GM12878 (cell line): ENCODE measurements around the gene SSR2. TPM values are rescaled to one million over a fixed set of nuclear protein-coding genes. Genes with fewer than 3 reads are reported as not detected.

Experiments
- ATAC-seq: fragments of 200-7000 bp; cut with Tn5 transposase; 3 replicates; pipeline ENCODE4 v1.9.1; 2020; ENCODE audit warnings: mild to moderate bottlenecking, moderate library complexity
- BruUV-seq: library from RNA; stranded (reverse); fragments of 400-500 nt; replicated peaks from 2 replicates; lab custom pipeline; 2021; lab: Mats Ljungman, UMichigan
- CTCF ChIA-PET: fragments of 300-600 bp; sonication (Branson Sonifier 250); formaldehyde crosslinking; extraction: SDS; loops from one replicate; lab custom pipeline; 2021; ENCODE audit warnings: inconsistent platforms; lab: Yijun Ruan, JAX
- POLR2A ChIA-PET: fragments of 350-600 bp; formaldehyde crosslinking; extraction: SDS; loops from one replicate; lab custom pipeline; 2021; ENCODE audit warnings: inconsistent platforms; lab: Charles Lee
- RAD21 ChIA-PET: fragments of 300-600 bp; sonication (Branson Sonifier 250); formaldehyde crosslinking; loops from one replicate; lab custom pipeline; 2023; ENCODE audit warnings: antibody characterized with exemption; ENCODE audit not compliant: unreplicated experiment; lab: Charles Lee
- SMC1A ChIA-PET: fragments of 300-600 bp; sonication (Branson Sonifier 250); formaldehyde crosslinking; loops from one replicate; lab custom pipeline; 2023; ENCODE audit not compliant: unreplicated experiment, uncharacterized antibody; lab: Charles Lee
- DNase-seq: peaks from one replicate; pipeline ENCODE4 v3.0.0-alpha.2; 2011; ENCODE audit warnings: low read depth, low spot score
- FAIRE-seq: peaks from 3 replicates; lab custom pipeline; 2011; peaks lifted over from hg19 to GRCh38; lab: Jason Lieb, UNC
- H2AFZ ChIP-seq: 2 replicates; pipeline ENCODE4 v1.6.0; 2011; ENCODE audit warnings: low read depth, low read length, control low read depth; ENCODE audit not compliant: control insufficient read depth
- H3K27ac ChIP-seq: 2 replicates; pipeline ENCODE4 v1.5.1; 2011; ENCODE audit warnings: control low read depth; ENCODE audit not compliant: control insufficient read depth, insufficient read depth
- H3K27me3 ChIP-seq, 2 experiments: replicated peaks in 1 of 2; 2 replicates each; pipeline versions ENCODE4 v1.6.0 to v1.6.1; 2011; ENCODE audit warnings: low read length in 1 of 2; ENCODE audit not compliant: control insufficient read depth in 2 of 2, insufficient read depth in 2 of 2
- H3K36me3 ChIP-seq, 2 experiments: 2 replicates each; pipeline ENCODE4 v1.5.1; 2011; ENCODE audit warnings: low read length in 1 of 2; ENCODE audit not compliant: control insufficient read depth in 2 of 2, insufficient read depth in 2 of 2
- H3K4me1 ChIP-seq: 2 replicates; pipeline ENCODE4 v1.6.1; 2011; ENCODE audit warnings: mild to moderate bottlenecking, low read length, moderate library complexity, mixed read lengths; ENCODE audit not compliant: control insufficient read depth, insufficient read depth
- H3K4me2 ChIP-seq: 2 replicates; pipeline ENCODE4 v1.6.0; 2011; ENCODE audit warnings: control low read depth; ENCODE audit not compliant: control insufficient read depth, insufficient read depth
- H3K4me3 ChIP-seq: fragments of 200-600 bp; sonication (generic); 2 replicates; pipeline ENCODE4 v1.5.1; 2016
- H3K79me2 ChIP-seq: 2 replicates; pipeline ENCODE4 v1.6.0; 2011; ENCODE audit warnings: low read length; ENCODE audit not compliant: control insufficient read depth, insufficient read depth
- H3K9ac ChIP-seq: 2 replicates; pipeline ENCODE4 v1.8.0; 2011; ENCODE audit warnings: low read length, control low read depth, mixed read lengths; ENCODE audit not compliant: control insufficient read depth, insufficient read depth
- H3K9me3 ChIP-seq: replicated peaks from 3 replicates; pipeline ENCODE4 v1.5.1; 2011; ENCODE audit warnings: mild to moderate bottlenecking, low read length; ENCODE audit not compliant: control insufficient read depth, insufficient read depth
- H4K20me1 ChIP-seq: 2 replicates; pipeline ENCODE4 v1.6.0; 2011; ENCODE audit not compliant: control insufficient read depth, insufficient read depth
- CTCF ChIP-seq, 3 experiments: IDR thresholded peaks in 2 of 3; conservative IDR thresholded peaks in 1 of 3; 2 replicates each; pipeline ENCODE4 v1.5.1; 2011; ENCODE audit warnings: low read depth in 3 of 3, low read length in 3 of 3, mild to moderate bottlenecking in 3 of 3, control low read depth in 2 of 3, moderate library complexity in 2 of 3, inconsistent platforms in 1 of 3, mixed read lengths in 1 of 3; ENCODE audit not compliant: control insufficient read depth in 2 of 3, insufficient read depth in 1 of 3; ENCODE audit errors: extremely low read depth in 1 of 3
- DPF2 ChIP-seq: fragments of 450-650 bp; IDR thresholded peaks from 2 replicates; pipeline ENCODE4 v1.6.1; 2017; ENCODE audit warnings: mild to moderate bottlenecking
- GATAD2B ChIP-seq: fragments of 450-650 bp; conservative IDR thresholded peaks from 2 replicates; pipeline ENCODE4 v1.6.1; 2017; ENCODE audit warnings: low read depth, mild to moderate bottlenecking, moderate library complexity
- NFIC ChIP-seq: IDR thresholded peaks from 2 replicates; pipeline ENCODE4 v1.6.1; 2012; ENCODE audit warnings: low read depth, mild to moderate bottlenecking, inconsistent platforms, low read length, moderate library complexity
- NR2F1 ChIP-seq: fragments of 450-650 bp; conservative IDR thresholded peaks from 2 replicates; pipeline ENCODE4 v1.6.1; 2017; ENCODE audit warnings: mild to moderate bottlenecking
- POLR2AphosphoS5 ChIP-seq: IDR thresholded peaks from 2 replicates; pipeline ENCODE4 v1.6.1; 2011; ENCODE audit warnings: mild to moderate bottlenecking, low read length, inconsistent platforms
- WGBS: methylation state at CpG from one replicate; pipeline ENCODE4 v1.1.6; 2016; ENCODE audit warnings: low lambda C conversion rate; ENCODE audit not compliant: insufficient replicate concordance, insufficient coverage; ENCODE audit errors: missing lambda C conversion rate; 5-methylcytosine and 5-hydroxymethylcytosine counted together
- in situ Hi-C: fragments of 300-500 bp; cut with MboI; formaldehyde crosslinking; loops from 9 replicates; pipeline ENCODE4 v1.14.3; 2018; ENCODE audit warnings: mixed read lengths
- intact Hi-C: fragments of 100-400 bp; cut with micrococcal nuclease; formaldehyde crosslinking; loops from one replicate; pipeline ENCODE4 v1.14.2; 2022; ENCODE audit not compliant: unreplicated experiment
- polyA plus RNA-seq, 11 experiments: library from polyadenylated mRNA; depleted of rRNA in 4 of 11; unstranded in 6 of 11; stranded (reverse) in 5 of 11; fragments of >200 nt; fragmentation: Nextera tagmentation in 4 of 11; fragmentation: Illumina TruSeq in 1 of 11; extraction: Ambion mirVana in 4 of 11; extraction: Trizol in 1 of 11; gene quantifications; 1 replicate in 1 of 11; 2 replicates in 10 of 11; pipeline versions ENCODE4 v1.2.1 to v1.2.3, GENCODE V29; 2011 to 2016; ENCODE audit warnings: inconsistent platforms in 2 of 11, missing spikeins in 2 of 11, low read depth in 1 of 11
- total RNA-seq, 4 experiments: library from RNA; depleted of rRNA in 3 of 4; stranded (reverse); fragments of >200 nt in 3 of 4; fragmentation: Illumina TruSeq in 1 of 4; extraction: Trizol in 1 of 4; gene quantifications; 2 replicates each; pipeline versions ENCODE4 v1.2.1 to v1.2.3, GENCODE V29; 2013 to 2021
- TF ChIP-seq, protein P1 (sequence below): fragments of 450-650 bp; formaldehyde crosslinking; IDR thresholded peaks from 2 replicates; pipeline ENCODE4 v1.5.0; 2022; ENCODE audit warnings: mild to moderate bottlenecking, missing genetic modification characterization
- TF ChIP-seq, protein P2 (sequence below): IDR thresholded peaks from 2 replicates; pipeline ENCODE4 v1.6.1; 2011; ENCODE audit warnings: borderline replicate concordance, low read depth, mild to moderate bottlenecking, moderate library complexity, low read length; ENCODE audit not compliant: insufficient read depth, poor library complexity, severe bottlenecking
- TF ChIP-seq, protein P3 (sequence below): fragments of 450-650 bp; conservative IDR thresholded peaks from 2 replicates; pipeline ENCODE4 v1.6.1; 2017; ENCODE audit warnings: mild to moderate bottlenecking, moderate library complexity

Gene SSR2
- total and polyA plus RNA-seq, 10 of the 15 experiments (the other 5 are each of a cell fraction or from before 2014, with no cell fraction given), result 207 to 553 (median 315) TPM

- TF ChIP-seq, protein P1, sequence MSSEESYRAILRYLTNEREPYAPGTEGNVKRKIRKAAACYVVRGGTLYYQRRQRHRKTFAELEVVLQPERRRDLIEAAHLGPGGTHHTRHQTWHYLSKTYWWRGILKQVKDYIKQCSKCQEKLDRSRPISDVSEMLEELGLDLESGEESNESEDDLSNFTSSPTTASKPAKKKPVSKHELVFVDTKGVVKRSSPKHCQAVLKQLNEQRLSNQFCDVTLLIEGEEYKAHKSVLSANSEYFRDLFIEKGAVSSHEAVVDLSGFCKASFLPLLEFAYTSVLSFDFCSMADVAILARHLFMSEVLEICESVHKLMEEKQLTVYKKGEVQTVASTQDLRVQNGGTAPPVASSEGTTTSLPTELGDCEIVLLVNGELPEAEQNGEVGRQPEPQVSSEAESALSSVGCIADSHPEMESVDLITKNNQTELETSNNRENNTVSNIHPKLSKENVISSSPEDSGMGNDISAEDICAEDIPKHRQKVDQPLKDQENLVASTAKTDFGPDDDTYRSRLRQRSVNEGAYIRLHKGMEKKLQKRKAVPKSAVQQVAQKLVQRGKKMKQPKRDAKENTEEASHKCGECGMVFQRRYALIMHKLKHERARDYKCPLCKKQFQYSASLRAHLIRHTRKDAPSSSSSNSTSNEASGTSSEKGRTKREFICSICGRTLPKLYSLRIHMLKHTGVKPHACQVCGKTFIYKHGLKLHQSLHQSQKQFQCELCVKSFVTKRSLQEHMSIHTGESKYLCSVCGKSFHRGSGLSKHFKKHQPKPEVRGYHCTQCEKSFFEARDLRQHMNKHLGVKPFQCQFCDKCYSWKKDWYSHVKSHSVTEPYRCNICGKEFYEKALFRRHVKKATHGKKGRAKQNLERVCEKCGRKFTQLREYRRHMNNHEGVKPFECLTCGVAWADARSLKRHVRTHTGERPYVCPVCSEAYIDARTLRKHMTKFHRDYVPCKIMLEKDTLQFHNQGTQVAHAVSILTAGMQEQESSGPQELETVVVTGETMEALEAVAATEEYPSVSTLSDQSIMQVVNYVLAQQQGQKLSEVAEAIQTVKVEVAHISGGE (CRISPR knock-in tag), result no peak
Measured at GRCh38 chr1:156054500-156055280, 33.9 kb upstream of the SSR2 start, which contains the start of gene LAMTOR2 (continued).

- DNase-seq (no peak), ATAC-seq (peak; percentile 77), FAIRE-seq (no peak)
- intact Hi-C loops, result loop anchor here (2.0 to 10.0 kb wide), 5 partner anchors 33 to 199 kb away; partner anchors contain the start of genes ARHGEF2, GON4L, SSR2 and SYT11
- Histone ChIP-seq H3K9me3 (no peaks in the 10 kb centered on the region), H3K9ac (peak within 1 kb of the TSS; percentile 96), H3K79me2 (peaks cover 19% of the 10 kb centered on the region), H3K4me1 (no peaks in the 10 kb centered on the region; the same call in 1 of the 2 replicates), H4K20me1 (no peaks in the 10 kb centered on the region), H3K4me2 (peak within 1 kb of the TSS; percentile 99), H3K27me3 (no peaks in the 10 kb centered on the region), H2AFZ (peak within 1 kb of the TSS; percentile 98), H3K4me3 (peak within 1 kb of the TSS; percentile 93), H3K27ac (peak within 1 kb of the TSS; percentile 95), H3K36me3 (no peaks in the 10 kb centered on the region; a peak in 2 of 4 replicates)
- BruUV-seq, result TSS peak; percentile 91
- ChIA-PET POLR2A (interaction anchor here (0.5 to 1.3 kb wide), 3 partner anchors 29 to 87 kb away, joined by 4 to 6 read pairs (median 5); no protein-coding TSS in a partner anchor), CTCF (interaction anchor here (0.6 to 1.4 kb wide), 7 partner anchors 12 to 230 kb away, joined by 3 to 5 read pairs (median 3); partner anchors contain the start of gene TMEM79), SMC1A (no interaction called here), RAD21 (interaction anchor here (0.7 to 3.3 kb wide), 2 partner anchors 87 to 116 kb away, joined by 3 to 11 read pairs; no protein-coding TSS in a partner anchor)
- under 1% methylated on average over 23 of the region's 49 CpGs for WGBS
- in situ Hi-C loops, result no loop called here
- TF ChIP-seq, protein P2, sequence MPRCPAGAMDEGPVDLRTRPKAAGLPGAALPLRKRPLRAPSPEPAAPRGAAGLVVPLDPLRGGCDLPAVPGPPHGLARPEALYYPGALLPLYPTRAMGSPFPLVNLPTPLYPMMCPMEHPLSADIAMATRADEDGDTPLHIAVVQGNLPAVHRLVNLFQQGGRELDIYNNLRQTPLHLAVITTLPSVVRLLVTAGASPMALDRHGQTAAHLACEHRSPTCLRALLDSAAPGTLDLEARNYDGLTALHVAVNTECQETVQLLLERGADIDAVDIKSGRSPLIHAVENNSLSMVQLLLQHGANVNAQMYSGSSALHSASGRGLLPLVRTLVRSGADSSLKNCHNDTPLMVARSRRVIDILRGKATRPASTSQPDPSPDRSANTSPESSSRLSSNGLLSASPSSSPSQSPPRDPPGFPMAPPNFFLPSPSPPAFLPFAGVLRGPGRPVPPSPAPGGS, result peak; percentile 26
- TF ChIP-seq NFIC, result peak; percentile 48; the same call in 1 of the 2 replicates
- TF ChIP-seq POLR2AphosphoS5, result no peak
- TF ChIP-seq, protein P3, sequence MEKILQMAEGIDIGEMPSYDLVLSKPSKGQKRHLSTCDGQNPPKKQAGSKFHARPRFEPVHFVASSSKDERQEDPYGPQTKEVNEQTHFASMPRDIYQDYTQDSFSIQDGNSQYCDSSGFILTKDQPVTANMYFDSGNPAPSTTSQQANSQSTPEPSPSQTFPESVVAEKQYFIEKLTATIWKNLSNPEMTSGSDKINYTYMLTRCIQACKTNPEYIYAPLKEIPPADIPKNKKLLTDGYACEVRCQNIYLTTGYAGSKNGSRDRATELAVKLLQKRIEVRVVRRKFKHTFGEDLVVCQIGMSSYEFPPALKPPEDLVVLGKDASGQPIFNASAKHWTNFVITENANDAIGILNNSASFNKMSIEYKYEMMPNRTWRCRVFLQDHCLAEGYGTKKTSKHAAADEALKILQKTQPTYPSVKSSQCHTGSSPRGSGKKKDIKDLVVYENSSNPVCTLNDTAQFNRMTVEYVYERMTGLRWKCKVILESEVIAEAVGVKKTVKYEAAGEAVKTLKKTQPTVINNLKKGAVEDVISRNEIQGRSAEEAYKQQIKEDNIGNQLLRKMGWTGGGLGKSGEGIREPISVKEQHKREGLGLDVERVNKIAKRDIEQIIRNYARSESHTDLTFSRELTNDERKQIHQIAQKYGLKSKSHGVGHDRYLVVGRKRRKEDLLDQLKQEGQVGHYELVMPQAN, result no peak; the same call in 1 of the 2 replicates
- peak; percentile 57 to 78 (median 62) for TF ChIP-seq CTCF (IDR thresholded peaks at IDR 0.05 in 2 of 3, conservative IDR thresholded peaks at IDR 0.05 in 1 of 3; ENCODE audit: control insufficient read depth in 2 of 3, extremely low read depth in 1 of 3, insufficient read depth in 1 of 3, low read depth in 3 of 3, low read length in 3 of 3)
- peak; percentile 75 for TF ChIP-seq NR2F1
- peak; percentile 72 for TF ChIP-seq DPF2
- TF ChIP-seq GATAD2B, result peak; percentile 64; the same call in 1 of the 2 replicates
Measured at GRCh38 chr1:156053768-156054499, 33.2 kb upstream of the SSR2 start, which contains the start of gene UBQLN4. UBQLN4 (minus strand) TSS chr1:156053798; CDS start chr1:156053701, 97 bp downstream.
